Liver (tissue), 3 donors: ENCODE measurements around the gene BASP1.

Source experiments
- CTCF ChIP-seq: fragments of 150-350 bp; IDR thresholded peaks from 2 replicates; pipeline ENCODE4 v1.5.1; 2017; ENCODE audit warnings: improper control_type of control experiment, low read depth, low read length; ENCODE audit not compliant: missing input control
- GABPA ChIP-seq, 2 donors: IDR thresholded peaks in 1 of 2; conservative IDR thresholded peaks in 1 of 2; 2 replicates each; pipeline ENCODE4 v1.6.1; 2016; ENCODE audit warnings: antibody characterized with exemption in 2 of 2, mild to moderate bottlenecking in 1 of 2, moderate library complexity in 1 of 2
- HNF4G ChIP-seq: IDR thresholded peaks from 2 replicates; pipeline ENCODE4 v1.6.1; 2016; ENCODE audit warnings: antibody characterized with exemption
- NR2F2 ChIP-seq: IDR thresholded peaks from 2 replicates; pipeline ENCODE4 v1.6.1; 2016; ENCODE audit warnings: antibody characterized with exemption
- RAD21 ChIP-seq, 2 donors: IDR thresholded peaks; 2 replicates each; pipeline ENCODE4 v1.6.1; 2016; ENCODE audit warnings: antibody characterized with exemption in 2 of 2, mild to moderate bottlenecking in 2 of 2
- REST ChIP-seq: IDR thresholded peaks from 2 replicates; pipeline ENCODE4 v1.6.1; 2016; ENCODE audit warnings: antibody characterized with exemption, mild to moderate bottlenecking
- TAF1 ChIP-seq: conservative IDR thresholded peaks from 2 replicates; pipeline ENCODE4 v1.6.1; 2016; ENCODE audit warnings: antibody characterized with exemption, mild to moderate bottlenecking
- TF ChIP-seq, protein P1 (sequence below): IDR thresholded peaks from 2 replicates; pipeline ENCODE4 v1.6.1; 2016; ENCODE audit warnings: antibody characterized with exemption
- donor health status: healthy.
- donor health status: healthy.

GRCh38 chr5:17289681-17290539 is 72.5 kb downstream of the BASP1 start:
- TF ChIP-seq CTCF (no peak), RAD21 (IDR thresholded peaks at IDR 0.05) (no peak), NR2F2 (no peak), REST (no peak), HNF4G (no peak), GABPA (IDR thresholded peaks at IDR 0.05 in 1 of 2, conservative IDR thresholded peaks at IDR 0.05 in 1 of 2) (no peak), TAF1 (no peak)
- TF ChIP-seq, protein P1, sequence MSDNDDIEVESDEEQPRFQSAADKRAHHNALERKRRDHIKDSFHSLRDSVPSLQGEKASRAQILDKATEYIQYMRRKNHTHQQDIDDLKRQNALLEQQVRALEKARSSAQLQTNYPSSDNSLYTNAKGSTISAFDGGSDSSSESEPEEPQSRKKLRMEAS = no peak
